Activated CD8-positive, alpha-beta T cell treated with anti-CD3 and anti-CD28 coated beads for 36 hours (primary cell): ENCODE measurements around the gene CCDC172. TPM values are rescaled to one million over a fixed set of nuclear protein-coding genes. Genes with fewer than 3 reads are reported as not detected.

Experiments
- ATAC-seq: fragments of 200-7000 bp; cut with Tn5 transposase; one replicate; pipeline ENCODE4 v1.10.0; 2021; ENCODE audit warnings: mild to moderate bottlenecking, moderate library complexity
- CTCF ChIA-PET: fragments of 350-600 bp; sonication (Branson Sonifier 250); formaldehyde crosslinking; loops from one replicate; lab custom pipeline; 2021; ENCODE audit warnings: antibody characterized with exemption; lab: Charles Lee
- POLR2A ChIA-PET: fragments of 350-600 bp; sonication (Branson Sonifier 250); formaldehyde crosslinking; loops from one replicate; lab custom pipeline; 2021; ENCODE audit warnings: antibody characterized with exemption; lab: Charles Lee
- DNase-seq: peaks from one replicate; pipeline ENCODE4 v3.0.0-alpha.2; 2020
- H3K27ac Mint-ChIP-seq: one replicate; pipeline ENCODE4 v1.8.0; 2021; ENCODE audit warnings: mild to moderate bottlenecking, mixed read lengths
- H3K27me3 Mint-ChIP-seq: one replicate; pipeline ENCODE4 v1.8.0; 2021; ENCODE audit warnings: mixed read lengths
- H3K36me3 Mint-ChIP-seq: one replicate; pipeline ENCODE4 v1.8.0; 2021; ENCODE audit warnings: low read depth, mixed read lengths
- H3K4me1 Mint-ChIP-seq: one replicate; pipeline ENCODE4 v1.8.0; 2021; ENCODE audit warnings: low read depth, mixed read lengths
- H3K4me3 Mint-ChIP-seq: one replicate; pipeline ENCODE4 v1.8.0; 2021; ENCODE audit warnings: mild to moderate bottlenecking, moderate library complexity, mixed read lengths
- H3K9me3 Mint-ChIP-seq: one replicate; pipeline ENCODE4 v1.8.0; 2021; ENCODE audit warnings: mixed read lengths
- intact Hi-C: fragments of 100-400 bp; cut with micrococcal nuclease; formaldehyde crosslinking; loops from one replicate; pipeline ENCODE4 v1.10.0; 2022
- total RNA-seq, 2 experiments: library from RNA; stranded (reverse); gene quantifications; one replicate each; pipeline ENCODE4 v1.2.3, GENCODE V29; 2021
- TF ChIP-seq, protein P1 (sequence below): fragments of 200-600 bp; IDR thresholded peaks from one replicate; pipeline ENCODE4 v1.8.0; 2022; ENCODE audit warnings: antibody characterized with exemption, mild to moderate bottlenecking

The CCDC172 gene
- total RNA-seq, 2 experiments from 2014 or later = not detected

DNA sequence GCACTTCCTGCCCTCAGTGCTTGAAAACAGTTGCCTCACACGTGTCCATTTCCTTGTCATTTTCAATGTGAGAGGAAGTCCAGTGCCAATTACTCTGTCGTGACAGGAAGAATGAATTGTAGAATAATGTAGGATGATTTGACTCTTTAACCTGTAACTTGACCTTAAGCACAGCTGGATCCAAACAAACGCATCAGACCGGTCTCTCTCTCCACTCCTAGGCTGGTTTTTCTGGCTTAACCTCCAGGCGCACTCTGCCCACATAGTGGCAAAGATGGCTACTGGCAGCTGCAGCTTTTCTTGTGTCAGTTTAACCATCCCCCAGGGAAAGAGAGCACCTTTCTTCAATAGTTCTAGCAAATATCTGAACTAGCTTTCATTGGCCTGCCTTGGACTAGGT, 74.0 kb downstream of the CCDC172 start:
- ChIA-PET CTCF (no interaction called here), POLR2A (no interaction called here)
- TF ChIP-seq, protein P1, sequence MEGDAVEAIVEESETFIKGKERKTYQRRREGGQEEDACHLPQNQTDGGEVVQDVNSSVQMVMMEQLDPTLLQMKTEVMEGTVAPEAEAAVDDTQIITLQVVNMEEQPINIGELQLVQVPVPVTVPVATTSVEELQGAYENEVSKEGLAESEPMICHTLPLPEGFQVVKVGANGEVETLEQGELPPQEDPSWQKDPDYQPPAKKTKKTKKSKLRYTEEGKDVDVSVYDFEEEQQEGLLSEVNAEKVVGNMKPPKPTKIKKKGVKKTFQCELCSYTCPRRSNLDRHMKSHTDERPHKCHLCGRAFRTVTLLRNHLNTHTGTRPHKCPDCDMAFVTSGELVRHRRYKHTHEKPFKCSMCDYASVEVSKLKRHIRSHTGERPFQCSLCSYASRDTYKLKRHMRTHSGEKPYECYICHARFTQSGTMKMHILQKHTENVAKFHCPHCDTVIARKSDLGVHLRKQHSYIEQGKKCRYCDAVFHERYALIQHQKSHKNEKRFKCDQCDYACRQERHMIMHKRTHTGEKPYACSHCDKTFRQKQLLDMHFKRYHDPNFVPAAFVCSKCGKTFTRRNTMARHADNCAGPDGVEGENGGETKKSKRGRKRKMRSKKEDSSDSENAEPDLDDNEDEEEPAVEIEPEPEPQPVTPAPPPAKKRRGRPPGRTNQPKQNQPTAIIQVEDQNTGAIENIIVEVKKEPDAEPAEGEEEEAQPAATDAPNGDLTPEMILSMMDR = no peak
- no peak overlapping the region for H3K4me3 Mint-ChIP-seq
- no peaks in the 10 kb centered on the region for H3K9me3 Mint-ChIP-seq
- H3K27ac Mint-ChIP-seq = no peak overlapping the region
- H3K27me3 Mint-ChIP-seq = no peaks in the 10 kb centered on the region
- ATAC-seq (no peak), DNase-seq (no peak)
- no peaks in the 10 kb centered on the region for H3K4me1 Mint-ChIP-seq
- intact Hi-C loops = no loop called here
- H3K36me3 Mint-ChIP-seq = no peaks in the 10 kb centered on the region

DNA sequence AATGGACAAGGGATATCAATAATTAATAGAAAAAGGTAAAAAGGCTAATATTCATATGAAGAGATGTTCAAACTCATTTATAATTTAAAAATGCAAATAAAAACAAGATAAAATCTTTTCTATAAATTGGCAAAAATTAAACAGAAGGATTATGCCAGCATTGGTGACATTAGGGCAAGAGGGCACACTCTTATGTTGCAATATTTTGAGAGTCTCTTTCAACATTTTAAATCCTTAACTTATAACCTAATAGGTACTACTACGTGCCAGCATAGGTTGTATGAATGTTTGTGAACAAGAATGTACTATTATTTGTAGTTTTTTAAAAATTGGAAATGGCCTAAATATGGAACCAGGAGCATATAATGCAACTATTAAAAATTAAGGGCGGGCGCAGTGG, 78.6 kb downstream of the CCDC172 start:
- intact Hi-C loops = loop anchor here (10.0 kb wide), 1 partner anchor 62 kb away; no protein-coding TSS in a partner anchor
- POLR2A ChIA-PET = no interaction called here
- TF ChIP-seq, protein P1 = no peak
- ATAC-seq = no peak
- no peak for DNase-seq
- Mint-ChIP-seq H3K27ac (no peak overlapping the region), H3K9me3 (no peaks in the 10 kb centered on the region), H3K27me3 (no peaks in the 10 kb centered on the region), H3K4me3 (no peak overlapping the region), H3K36me3 (no peaks in the 10 kb centered on the region), H3K4me1 (no peaks in the 10 kb centered on the region)
- CTCF ChIA-PET = no interaction called here

DNA sequence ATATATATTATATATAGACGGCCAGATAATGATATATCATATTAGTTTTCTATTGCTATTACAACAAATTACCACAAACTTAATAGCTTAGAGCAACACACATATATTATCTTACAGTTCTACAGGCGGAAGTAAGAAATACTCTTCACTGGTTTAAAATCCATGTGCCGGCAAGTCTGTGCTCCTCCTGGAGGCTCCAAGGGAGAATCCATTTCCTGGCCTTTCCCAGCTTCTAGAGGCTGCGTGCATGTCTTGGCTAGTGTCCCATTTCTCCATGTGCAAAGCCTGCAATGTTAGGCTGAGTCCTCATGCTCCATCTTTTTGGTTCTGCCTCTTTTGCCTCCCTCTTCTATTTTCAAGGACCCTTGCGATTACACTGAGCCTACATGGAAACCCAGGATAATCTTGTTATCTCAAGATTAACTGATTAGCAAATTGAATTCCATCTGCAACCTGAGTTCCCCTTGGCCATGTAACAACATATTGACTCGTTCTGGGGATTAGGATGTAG, 79.5 kb downstream of the CCDC172 start:
- CTCF ChIA-PET = no interaction called here
- DNase-seq = no peak
- Mint-ChIP-seq H3K9me3 (no peaks in the 10 kb centered on the region), H3K4me3 (no peak overlapping the region), H3K4me1 (no peaks in the 10 kb centered on the region), H3K27me3 (no peaks in the 10 kb centered on the region), H3K27ac (no peak overlapping the region), H3K36me3 (no peaks in the 10 kb centered on the region)
- ATAC-seq = no peak
- TF ChIP-seq, protein P1 = no peak
- POLR2A ChIA-PET = no interaction called here
- intact Hi-C loops = loop anchor here (10.0 kb wide), 1 partner anchor 61 kb away; no protein-coding TSS in a partner anchor

DNA sequence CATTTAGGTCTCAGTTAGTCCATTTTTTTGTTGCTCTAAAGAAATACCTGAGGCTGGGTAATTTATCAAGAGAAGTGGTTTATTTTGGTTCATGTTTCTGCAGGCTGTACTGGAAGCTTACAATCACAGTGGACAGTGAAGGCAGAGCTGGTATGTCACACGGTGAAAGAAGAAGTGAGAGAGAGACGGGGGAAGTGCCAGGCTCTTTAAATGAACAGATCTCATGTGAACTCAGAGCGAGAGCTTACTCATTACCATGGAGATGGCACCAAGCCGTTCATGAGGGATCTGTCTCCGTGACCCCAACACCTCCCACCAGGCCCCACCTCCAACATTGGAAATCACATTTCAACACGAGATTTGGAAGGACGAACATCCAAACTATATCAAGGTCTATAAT, 84.5 kb downstream of the CCDC172 start:
- H3K27ac Mint-ChIP-seq = no peak overlapping the region
- ChIA-PET CTCF (no interaction called here), POLR2A (no interaction called here)
- intact Hi-C loops = loop anchor here (10.0 kb wide), 1 partner anchor 56 kb away; no protein-coding TSS in a partner anchor
- H3K27me3 Mint-ChIP-seq = peaks cover 1% of the 10 kb centered on the region
- TF ChIP-seq, protein P1 = no peak
- DNase-seq (no peak), ATAC-seq (no peak)
- H3K4me1 Mint-ChIP-seq = no peaks in the 10 kb centered on the region
- H3K9me3 Mint-ChIP-seq = no peaks in the 10 kb centered on the region
- no peaks in the 10 kb centered on the region for H3K36me3 Mint-ChIP-seq
- no peak overlapping the region for H3K4me3 Mint-ChIP-seq

GRCh38 chr10:116410351-116410750, 86.1 kb downstream of the CCDC172 start:
- H3K27ac Mint-ChIP-seq = no peak overlapping the region
- no peak for DNase-seq
- no peaks in the 10 kb centered on the region for H3K4me1 Mint-ChIP-seq
- intact Hi-C loops = no loop called here
- H3K9me3 Mint-ChIP-seq = no peaks in the 10 kb centered on the region
- H3K4me3 Mint-ChIP-seq = no peak overlapping the region
- CTCF ChIA-PET = no interaction called here
- no peaks in the 10 kb centered on the region for H3K36me3 Mint-ChIP-seq
- peaks cover 1% of the 10 kb centered on the region for H3K27me3 Mint-ChIP-seq
- POLR2A ChIA-PET = no interaction called here
- TF ChIP-seq, protein P1 = no peak
- no peak for ATAC-seq
